GM12878 (cell line): Measurements from ENCODE around the gene MYBL2. TPM values are rescaled to one million over a fixed set of nuclear protein-coding genes. Genes with fewer than 3 reads are reported as not detected.

ENCODE experiments used
- ATAC-seq: fragments of 200-7000 bp; cut with Tn5 transposase; 3 replicates; pipeline ENCODE4 v1.9.1; 2020; ENCODE audit warnings: mild to moderate bottlenecking, moderate library complexity
- BruUV-seq: library from RNA; stranded (reverse); fragments of 400-500 nt; replicated peaks from 2 replicates; lab custom pipeline; 2021; lab: Mats Ljungman, UMichigan
- CTCF ChIA-PET: fragments of 300-600 bp; sonication (Branson Sonifier 250); formaldehyde crosslinking; extraction: SDS; loops from one replicate; lab custom pipeline; 2021; ENCODE audit warnings: inconsistent platforms; lab: Yijun Ruan, JAX
- POLR2A ChIA-PET: fragments of 350-600 bp; formaldehyde crosslinking; extraction: SDS; loops from one replicate; lab custom pipeline; 2021; ENCODE audit warnings: inconsistent platforms; lab: Charles Lee
- RAD21 ChIA-PET: fragments of 300-600 bp; sonication (Branson Sonifier 250); formaldehyde crosslinking; loops from one replicate; lab custom pipeline; 2023; ENCODE audit warnings: antibody characterized with exemption; ENCODE audit not compliant: unreplicated experiment; lab: Charles Lee
- SMC1A ChIA-PET: fragments of 300-600 bp; sonication (Branson Sonifier 250); formaldehyde crosslinking; loops from one replicate; lab custom pipeline; 2023; ENCODE audit not compliant: unreplicated experiment, uncharacterized antibody; lab: Charles Lee
- DNase-seq: peaks from one replicate; pipeline ENCODE4 v3.0.0-alpha.2; 2011; ENCODE audit warnings: low read depth, low spot score
- FAIRE-seq: peaks from 3 replicates; lab custom pipeline; 2011; peaks lifted over from hg19 to GRCh38; lab: Jason Lieb, UNC
- H2AFZ ChIP-seq: 2 replicates; pipeline ENCODE4 v1.6.0; 2011; ENCODE audit warnings: low read depth, low read length, control low read depth; ENCODE audit not compliant: control insufficient read depth
- H3K27ac ChIP-seq: 2 replicates; pipeline ENCODE4 v1.5.1; 2011; ENCODE audit warnings: control low read depth; ENCODE audit not compliant: control insufficient read depth, insufficient read depth
- H3K27me3 ChIP-seq, 2 experiments: replicated peaks in 1 of 2; 2 replicates each; pipeline versions ENCODE4 v1.6.0 to v1.6.1; 2011; ENCODE audit warnings: low read length in 1 of 2; ENCODE audit not compliant: control insufficient read depth in 2 of 2, insufficient read depth in 2 of 2
- H3K36me3 ChIP-seq, 2 experiments: 2 replicates each; pipeline ENCODE4 v1.5.1; 2011; ENCODE audit warnings: low read length in 1 of 2; ENCODE audit not compliant: control insufficient read depth in 2 of 2, insufficient read depth in 2 of 2
- H3K4me1 ChIP-seq: 2 replicates; pipeline ENCODE4 v1.6.1; 2011; ENCODE audit warnings: mild to moderate bottlenecking, low read length, moderate library complexity, mixed read lengths; ENCODE audit not compliant: control insufficient read depth, insufficient read depth
- H3K4me2 ChIP-seq: 2 replicates; pipeline ENCODE4 v1.6.0; 2011; ENCODE audit warnings: control low read depth; ENCODE audit not compliant: control insufficient read depth, insufficient read depth
- H3K4me3 ChIP-seq: fragments of 200-600 bp; sonication (generic); 2 replicates; pipeline ENCODE4 v1.5.1; 2016
- H3K79me2 ChIP-seq: 2 replicates; pipeline ENCODE4 v1.6.0; 2011; ENCODE audit warnings: low read length; ENCODE audit not compliant: control insufficient read depth, insufficient read depth
- H3K9ac ChIP-seq: 2 replicates; pipeline ENCODE4 v1.8.0; 2011; ENCODE audit warnings: low read length, control low read depth, mixed read lengths; ENCODE audit not compliant: control insufficient read depth, insufficient read depth
- H3K9me3 ChIP-seq: replicated peaks from 3 replicates; pipeline ENCODE4 v1.5.1; 2011; ENCODE audit warnings: mild to moderate bottlenecking, low read length; ENCODE audit not compliant: control insufficient read depth, insufficient read depth
- H4K20me1 ChIP-seq: 2 replicates; pipeline ENCODE4 v1.6.0; 2011; ENCODE audit not compliant: control insufficient read depth, insufficient read depth
- MEF2A ChIP-seq: IDR thresholded peaks from 2 replicates; pipeline ENCODE4 v1.6.1; 2011; ENCODE audit warnings: low read depth, mild to moderate bottlenecking, low read length, moderate library complexity; ENCODE audit not compliant: insufficient read depth
- PAX8 ChIP-seq: fragments of 450-650 bp; IDR thresholded peaks from 2 replicates; pipeline ENCODE4 v1.6.1; 2017; ENCODE audit warnings: mild to moderate bottlenecking, moderate library complexity
- RAD51 ChIP-seq: fragments of 450-650 bp; IDR thresholded peaks from 2 replicates; pipeline ENCODE4 v1.6.1; 2016; ENCODE audit warnings: moderate library complexity, mild to moderate bottlenecking, inconsistent platforms
- SP1 ChIP-seq: IDR thresholded peaks from one replicate; pipeline ENCODE4 v1.6.1; 2011; ENCODE audit warnings: low read depth, low read length
- YY1 ChIP-seq: IDR thresholded peaks from 2 replicates; pipeline ENCODE4 v1.6.1; 2011; ENCODE audit warnings: low read depth, mild to moderate bottlenecking, low read length
- ZNF687 ChIP-seq: fragments of 450-650 bp; IDR thresholded peaks from 2 replicates; pipeline ENCODE4 v1.6.1; 2017; ENCODE audit warnings: mild to moderate bottlenecking, moderate library complexity
- WGBS: methylation state at CpG from one replicate; pipeline ENCODE4 v1.1.6; 2016; ENCODE audit warnings: low lambda C conversion rate; ENCODE audit not compliant: insufficient replicate concordance, insufficient coverage; ENCODE audit errors: missing lambda C conversion rate; 5-methylcytosine and 5-hydroxymethylcytosine counted together
- in situ Hi-C: fragments of 300-500 bp; cut with MboI; formaldehyde crosslinking; loops from 9 replicates; pipeline ENCODE4 v1.14.3; 2018; ENCODE audit warnings: mixed read lengths
- intact Hi-C: fragments of 100-400 bp; cut with micrococcal nuclease; formaldehyde crosslinking; loops from one replicate; pipeline ENCODE4 v1.14.2; 2022; ENCODE audit not compliant: unreplicated experiment
- polyA plus RNA-seq, 11 experiments: library from polyadenylated mRNA; depleted of rRNA in 4 of 11; unstranded in 6 of 11; stranded (reverse) in 5 of 11; fragments of >200 nt; fragmentation: Nextera tagmentation in 4 of 11; fragmentation: Illumina TruSeq in 1 of 11; extraction: Ambion mirVana in 4 of 11; extraction: Trizol in 1 of 11; gene quantifications; 1 replicate in 1 of 11; 2 replicates in 10 of 11; pipeline versions ENCODE4 v1.2.1 to v1.2.3, GENCODE V29; 2011 to 2016; ENCODE audit warnings: inconsistent platforms in 2 of 11, missing spikeins in 2 of 11, low read depth in 1 of 11
- total RNA-seq, 4 experiments: library from RNA; depleted of rRNA in 3 of 4; stranded (reverse); fragments of >200 nt in 3 of 4; fragmentation: Illumina TruSeq in 1 of 4; extraction: Trizol in 1 of 4; gene quantifications; 2 replicates each; pipeline versions ENCODE4 v1.2.1 to v1.2.3, GENCODE V29; 2013 to 2021

The MYBL2 gene
- total and polyA plus RNA-seq, 10 of the 15 experiments (the other 5 are each of a cell fraction or from before 2014, with no cell fraction given): 4.5 to 213 (median 74.2) TPM

- ATAC-seq (no peak), DNase-seq (no peak), FAIRE-seq (no peak)
- in situ Hi-C loops: no loop called here
- ChIA-PET POLR2A (interaction anchor here (0.5 to 0.6 kb wide), 2 partner anchors 8 to 278 kb away, joined by 3 to 4 read pairs; no protein-coding TSS in a partner anchor), SMC1A (interaction anchor here (1.1 to 1.7 kb wide), 4 partner anchors 8 to 346 kb away, joined by 3 to 6 read pairs (median 4); no protein-coding TSS in a partner anchor), CTCF (interaction anchor here (1.0 to 2.3 kb wide), 4 partner anchors 17 to 347 kb away, joined by 3 to 10 read pairs (median 4); no protein-coding TSS in a partner anchor), RAD21 (interaction anchor here (1.0 to 1.5 kb wide), 2 partner anchors 8 to 34 kb away, joined by 4 read pairs; no protein-coding TSS in a partner anchor)
- H3K27me3 ChIP-seq: no peaks in the 10 kb centered on the region
- no peaks in the 10 kb centered on the region for H4K20me1 ChIP-seq
- peaks cover 4% of the 10 kb centered on the region for H3K4me1 ChIP-seq
- intact Hi-C loops: no loop called here
- H3K4me3 ChIP-seq: no peak overlapping the region
- H3K4me2 ChIP-seq: no peak overlapping the region
- H3K36me3 ChIP-seq: no peaks in the 10 kb centered on the region
- H3K79me2 ChIP-seq: no peaks in the 10 kb centered on the region
- H3K9me3 ChIP-seq: no peaks in the 10 kb centered on the region
- no peak overlapping the region for H3K27ac ChIP-seq
- BruUV-seq: no TSS peak
- WGBS: 45% methylated on average over 12 of the region's 12 CpGs
- TF ChIP-seq RAD51 (no peak), PAX8 (no peak), SP1 (no peak), YY1 (no peak), MEF2A (no peak), ZNF687 (no peak)
- H3K9ac ChIP-seq: no peak overlapping the region
- no peak overlapping the region for H2AFZ ChIP-seq
These were observed 78.2 kb downstream of the MYBL2 start for GRCh38 chr20:43744966-43745730.
